CD4-positive, alpha-beta T cell treated with Interleukin-4 for 4 hours (primary cell): ENCODE data around the gene SCN5A.

Experiments
- DNase-seq: peaks from one replicate; pipeline ENCODE4 v3.0.0-alpha.2; 2020

Gene SCN5A

DNA sequence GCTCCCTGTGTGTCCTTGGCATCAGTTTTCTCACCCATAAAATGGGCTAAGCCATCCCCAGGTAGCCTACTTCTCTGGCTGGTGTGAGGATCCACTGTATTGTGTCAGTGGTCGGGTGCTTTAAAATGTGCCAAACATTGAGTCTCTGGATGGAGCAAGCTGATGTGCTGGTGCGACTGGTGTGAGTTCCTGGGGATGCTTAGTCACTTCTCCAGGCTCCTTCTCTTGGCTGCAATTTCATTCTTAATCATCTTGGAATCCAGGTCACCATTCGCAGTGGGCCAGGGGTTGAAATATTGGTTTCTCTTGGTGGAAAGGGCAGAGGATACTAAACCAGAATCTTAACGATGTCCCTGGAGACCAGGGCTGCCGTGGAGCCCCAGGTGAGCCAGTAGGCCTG lies 29.3 kb downstream of the SCN5A start:
- no peak for DNase-seq

DNA sequence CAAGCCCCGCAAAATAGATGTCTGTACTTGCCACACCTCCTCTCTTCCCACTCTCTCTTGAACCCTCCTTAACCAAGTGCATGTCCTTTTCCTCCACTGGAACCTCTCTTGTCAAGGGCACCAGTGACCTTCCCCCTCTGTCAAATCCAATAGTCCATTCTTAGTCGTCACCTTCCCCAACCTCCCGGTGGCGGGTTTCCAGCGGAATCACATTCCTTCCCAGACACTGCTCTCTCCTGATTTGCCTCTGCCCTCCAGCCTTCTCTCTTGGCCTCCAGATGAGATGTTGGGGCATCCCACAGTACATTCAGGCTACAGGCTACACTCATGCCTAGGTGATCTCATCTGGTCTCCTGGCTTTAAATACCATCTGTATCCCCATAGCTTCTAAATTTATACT lies 31.1 kb downstream of the SCN5A start:
- no peak for DNase-seq

DNA sequence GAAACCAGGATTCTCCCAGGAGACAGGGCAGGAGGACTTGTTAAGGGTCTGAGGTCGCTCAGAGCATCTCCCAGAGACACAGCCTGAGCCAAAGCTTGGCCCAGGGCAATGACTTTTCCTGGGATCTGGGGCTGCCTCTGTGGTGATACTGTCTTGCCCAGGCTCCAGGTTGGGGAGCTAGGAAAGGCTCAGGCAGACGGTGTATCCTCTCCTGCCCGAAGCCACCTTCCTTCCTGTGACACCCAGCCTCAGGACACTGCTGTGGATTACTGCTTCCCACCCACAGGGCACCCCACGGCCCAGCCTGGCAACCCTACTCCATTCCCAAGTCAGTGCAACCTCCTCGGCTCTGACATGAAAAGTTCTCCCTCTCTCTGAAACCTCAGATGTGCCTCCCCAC lies 31.9 kb downstream of the SCN5A start:
- DNase-seq = no peak

DNA sequence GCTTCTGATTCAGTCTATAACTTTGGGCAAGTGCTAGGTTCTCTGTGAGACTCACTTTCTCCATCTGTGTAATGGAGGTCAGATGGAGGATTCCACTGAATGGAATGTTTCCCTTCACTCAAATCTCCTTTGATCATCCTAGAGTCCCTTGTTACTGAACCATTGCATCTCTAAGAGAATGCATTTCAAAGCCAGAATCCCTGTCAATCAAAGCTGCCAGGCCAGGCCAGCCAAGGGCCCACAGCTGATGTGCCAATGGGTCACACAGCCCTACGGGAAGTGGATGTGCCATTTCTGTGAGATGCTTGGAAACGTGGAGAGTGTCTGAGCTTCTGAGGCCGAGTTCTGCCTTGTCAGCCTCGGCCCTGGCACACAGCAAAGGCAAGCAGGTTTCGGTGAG lies 32.4 kb downstream of the SCN5A start:
- DNase-seq = no peak

DNA sequence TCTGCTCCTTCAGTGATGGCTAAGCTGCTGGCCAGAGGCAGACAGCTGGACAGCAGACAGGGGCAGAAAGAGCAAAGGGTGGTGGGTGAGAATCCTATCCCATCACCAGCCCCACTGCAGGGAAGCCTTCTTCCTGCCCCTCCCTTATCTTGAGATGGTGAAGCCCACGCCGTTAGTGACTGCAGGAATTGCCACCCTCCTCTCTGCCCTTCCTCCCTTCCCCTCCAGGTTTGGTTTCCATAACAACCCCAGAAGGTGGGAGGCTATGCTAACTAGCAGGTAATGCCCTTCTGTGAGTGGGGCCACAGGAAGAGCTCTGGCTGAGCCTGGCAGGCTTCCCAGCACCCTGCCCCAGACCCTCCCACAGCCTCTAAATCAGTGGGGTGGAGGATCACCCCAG lies 32.8 kb downstream of the SCN5A start:
- DNase-seq = no peak

DNA sequence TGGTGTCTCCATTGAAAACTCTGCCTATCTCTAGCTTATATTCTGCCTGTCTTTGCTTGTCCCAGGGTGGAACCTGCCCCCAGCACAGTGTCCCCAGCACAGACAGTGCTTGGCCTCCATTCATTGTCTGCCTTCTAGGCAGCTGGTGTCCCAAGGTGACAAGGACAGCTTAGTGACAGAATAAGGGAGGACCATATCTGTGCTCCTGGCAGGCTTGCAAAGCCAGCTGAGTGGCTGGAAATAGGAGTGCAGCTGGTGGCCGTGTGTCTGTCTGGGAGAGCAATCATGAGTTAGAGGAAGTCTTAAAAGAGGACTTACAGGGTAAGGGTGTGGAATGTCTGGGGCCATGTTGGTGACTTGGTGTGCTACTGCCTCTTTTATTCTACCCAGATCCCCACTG lies 33.4 kb downstream of the SCN5A start:
- no peak for DNase-seq

DNA sequence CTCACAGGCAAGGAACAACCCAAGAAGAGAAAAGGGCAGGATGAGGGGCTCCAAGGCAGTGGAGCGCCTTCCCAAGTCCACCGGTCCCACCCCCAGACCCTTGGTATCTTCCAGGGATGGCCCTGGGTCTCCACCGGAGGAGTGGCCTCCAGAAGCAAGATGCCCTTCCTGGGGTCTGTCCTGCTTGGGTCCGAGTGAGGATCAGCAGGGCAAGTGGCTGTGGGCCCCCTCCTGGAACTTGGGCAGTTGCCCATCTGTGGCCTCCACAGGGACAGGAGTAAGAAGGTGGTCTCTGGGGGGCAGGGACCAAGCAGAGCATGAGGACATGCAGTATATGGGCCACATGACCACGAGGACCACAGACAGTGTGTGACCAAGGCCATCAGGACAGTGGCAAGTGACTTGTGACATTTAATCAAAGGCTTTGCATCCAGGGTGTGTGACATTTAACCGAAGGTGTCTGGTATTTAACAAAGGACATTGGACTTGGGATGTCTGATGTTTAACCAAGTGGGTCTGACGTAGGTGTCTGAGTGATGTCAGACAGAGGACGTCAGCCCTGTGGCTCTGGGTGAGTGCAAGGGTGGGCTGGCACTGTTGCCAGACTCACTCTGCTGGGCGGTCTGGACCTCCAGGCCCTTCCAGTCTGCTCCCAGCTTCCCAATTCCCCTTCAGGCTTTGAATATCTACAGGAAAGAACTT lies 34.7 kb downstream of the SCN5A start:
- no peak for DNase-seq

DNA sequence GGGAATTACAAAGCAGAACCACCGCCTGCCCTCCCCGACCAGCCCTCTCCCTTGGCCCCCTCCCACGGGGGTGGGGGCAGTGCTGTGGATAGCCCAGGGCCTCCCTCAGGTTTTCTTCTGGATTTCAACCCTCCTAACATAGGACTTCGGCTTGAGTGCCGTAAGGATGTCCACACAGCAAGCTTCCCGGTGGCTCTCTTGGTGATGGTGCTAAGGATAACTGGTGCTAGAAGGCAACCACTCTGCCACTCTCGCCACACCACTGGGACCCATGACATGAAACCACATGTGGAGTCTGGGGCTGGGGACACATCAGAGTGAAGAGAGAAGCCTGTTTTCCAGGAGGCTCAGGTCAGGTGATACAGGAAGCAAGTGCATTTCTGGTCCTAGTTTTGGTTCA lies 35.4 kb downstream of the SCN5A start:
- no peak for DNase-seq

DNA sequence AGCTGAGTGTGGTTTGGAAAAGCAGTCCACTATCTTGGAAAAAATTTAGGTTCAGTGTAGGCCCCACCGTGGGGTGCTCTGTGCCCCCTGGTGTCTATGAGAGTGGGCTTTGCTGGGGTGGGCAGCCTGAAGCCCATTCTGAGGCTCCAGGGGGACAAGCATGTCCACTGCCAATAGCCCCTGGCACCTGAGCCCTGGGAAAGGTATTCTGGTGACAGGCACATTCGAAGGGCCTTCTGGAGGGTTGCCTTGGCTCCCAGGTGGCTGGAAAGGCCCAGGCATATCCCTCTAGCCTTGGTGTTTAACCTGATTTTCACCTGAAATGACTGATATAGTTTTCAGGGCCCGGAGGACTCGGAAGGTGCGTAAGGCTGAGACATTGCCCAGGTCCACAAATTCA lies 36.1 kb downstream of the SCN5A start:
- no peak for DNase-seq

DNA sequence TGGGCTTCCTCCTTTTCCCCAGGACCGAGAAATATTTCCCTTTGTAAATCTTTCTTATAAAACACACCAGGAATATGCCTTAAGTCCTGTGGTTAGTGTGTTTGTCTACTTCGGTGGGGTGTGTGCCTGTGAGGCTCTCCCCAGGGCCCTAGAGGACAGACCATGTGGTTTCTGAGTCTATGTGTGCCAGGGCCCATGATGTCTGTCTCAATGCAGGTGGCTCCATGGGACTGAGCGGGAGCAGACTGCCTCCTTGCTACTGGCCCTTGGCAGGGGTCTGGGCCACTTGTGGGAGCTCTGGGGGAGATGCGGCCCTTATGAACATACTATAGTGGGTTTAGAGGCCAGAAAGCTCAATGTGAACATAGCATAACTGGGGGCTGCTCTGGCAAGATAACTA lies 37.6 kb downstream of the SCN5A start:
- no peak for DNase-seq

DNA sequence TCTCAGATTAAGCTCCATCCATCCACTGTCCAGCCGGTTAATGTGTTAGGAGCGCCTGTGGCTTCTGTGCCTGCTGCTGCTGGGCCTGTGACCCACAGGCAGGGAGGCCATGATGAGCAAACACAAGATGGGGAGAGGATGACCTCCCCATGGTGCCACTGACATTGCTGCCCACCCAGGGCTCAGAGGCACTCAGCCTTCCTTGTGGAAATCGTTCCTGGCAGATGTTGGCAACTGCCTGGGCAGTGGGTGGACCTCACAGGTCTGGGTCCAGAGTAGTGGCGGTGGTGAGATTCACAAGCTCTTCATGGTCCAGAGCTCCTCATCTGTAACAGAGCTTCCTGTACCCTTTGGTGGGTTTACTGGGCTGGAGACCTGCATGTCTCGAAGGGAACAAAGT lies 38.6 kb downstream of the SCN5A start:
- DNase-seq = no peak

DNA sequence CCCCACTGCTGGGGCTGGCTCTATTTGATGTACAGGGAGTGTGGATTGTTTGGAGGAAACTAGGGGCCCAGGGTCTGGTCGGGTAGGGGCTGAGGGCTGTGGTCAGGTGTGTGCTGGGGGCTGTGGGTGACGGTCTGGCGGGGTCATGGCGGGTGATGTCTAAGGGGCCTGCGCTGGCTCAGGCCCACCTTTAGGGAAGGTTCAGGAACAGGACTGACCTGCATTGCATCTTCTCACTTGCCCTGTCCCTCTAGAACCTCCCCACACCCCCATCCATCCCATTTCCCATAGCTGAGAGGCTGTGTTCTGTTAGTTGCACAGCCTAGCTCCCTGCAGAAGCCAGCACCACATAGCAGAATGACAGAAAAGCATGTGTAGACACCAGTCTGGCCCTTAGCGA lies 39.1 kb downstream of the SCN5A start:
- DNase-seq = no peak

DNA sequence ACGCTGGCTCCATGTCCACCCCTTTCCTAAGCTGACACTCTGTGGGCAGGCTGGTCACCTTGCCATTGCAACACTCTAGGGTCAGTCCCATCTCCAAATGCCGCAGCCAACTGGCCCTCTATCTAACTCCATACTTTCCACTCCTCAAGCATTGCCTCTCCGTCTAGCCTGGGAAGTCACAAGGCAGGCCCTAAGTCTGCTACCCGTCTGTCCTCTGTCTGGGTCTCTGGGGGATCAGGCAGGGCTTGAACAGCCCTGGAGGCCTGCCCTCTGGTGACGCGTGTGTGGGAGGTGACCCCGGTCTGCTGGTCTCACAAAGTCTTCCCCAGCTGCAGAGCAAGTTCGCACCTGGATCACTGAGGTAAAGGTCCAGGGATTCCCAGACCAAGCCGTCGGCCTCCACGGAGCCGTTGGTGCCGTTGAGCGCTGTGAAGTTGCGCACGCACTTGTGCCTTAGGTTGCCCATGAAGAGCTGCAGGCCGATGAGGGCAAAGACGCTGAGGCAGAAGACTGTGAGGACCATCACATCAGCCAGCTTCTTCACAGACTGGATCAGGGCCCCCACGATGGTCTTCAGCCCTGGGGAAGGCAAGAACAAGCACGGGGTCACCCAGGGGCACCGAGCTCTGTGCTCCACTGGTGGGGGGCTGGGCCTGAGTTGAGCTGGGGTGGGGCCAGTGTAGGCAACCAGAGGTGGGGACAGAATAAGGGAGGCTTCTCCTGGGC lies 39.9 kb downstream of the SCN5A start:
- DNase-seq = no peak

DNA sequence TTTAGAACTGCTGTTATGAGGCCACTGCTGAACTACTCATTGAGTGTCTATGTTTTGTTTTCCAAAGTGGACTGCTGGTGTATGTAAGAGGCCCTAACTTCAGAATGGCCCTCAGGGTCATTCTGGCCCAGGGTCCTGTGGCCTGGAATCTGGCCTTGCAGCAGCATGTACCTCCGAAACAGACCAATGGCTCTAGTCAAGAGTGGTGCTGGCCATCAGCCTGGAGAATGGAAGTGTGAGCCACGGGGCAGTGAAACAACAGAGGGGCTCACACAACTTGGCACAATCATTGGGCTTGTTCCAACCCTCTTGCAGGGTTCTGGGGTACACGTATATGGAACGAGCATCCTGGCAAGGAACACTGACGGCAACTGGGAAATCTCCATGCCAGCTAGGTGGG lies 40.5 kb downstream of the SCN5A start:
- DNase-seq = no peak

DNA sequence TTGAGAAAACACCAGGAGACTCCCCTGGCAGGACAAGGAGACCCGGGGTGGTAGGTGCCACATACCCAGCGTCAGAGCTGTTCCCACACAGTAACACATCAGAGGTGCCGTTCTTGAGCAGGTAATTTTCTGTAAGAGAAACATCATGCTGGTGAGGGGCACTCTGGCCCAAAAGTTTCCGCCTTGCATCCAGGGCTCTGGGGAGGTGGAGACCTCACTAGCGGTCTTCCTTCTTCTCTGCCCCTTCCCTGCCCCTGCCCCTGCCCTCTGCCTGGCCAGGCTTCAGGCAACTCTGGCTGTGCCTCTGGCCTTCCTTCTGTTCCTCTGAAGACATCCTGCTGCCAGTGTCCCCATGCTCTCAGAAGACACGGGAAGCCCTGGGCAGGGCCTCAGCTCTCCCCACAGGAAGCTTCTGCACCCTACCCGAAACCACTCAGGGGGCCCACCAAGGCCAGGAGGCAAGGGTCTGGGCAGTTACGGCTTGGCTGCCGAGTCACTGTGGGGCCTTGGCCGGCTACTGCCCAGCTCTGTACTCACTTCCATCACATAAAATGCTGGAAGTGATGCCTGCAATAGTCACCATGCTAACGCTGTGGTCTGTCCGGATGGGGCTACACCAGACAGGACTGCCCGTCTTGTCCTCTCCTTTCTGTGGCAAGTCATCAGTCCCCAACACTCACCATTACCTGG lies 41.3 kb downstream of the SCN5A start:
- no peak for DNase-seq

DNA sequence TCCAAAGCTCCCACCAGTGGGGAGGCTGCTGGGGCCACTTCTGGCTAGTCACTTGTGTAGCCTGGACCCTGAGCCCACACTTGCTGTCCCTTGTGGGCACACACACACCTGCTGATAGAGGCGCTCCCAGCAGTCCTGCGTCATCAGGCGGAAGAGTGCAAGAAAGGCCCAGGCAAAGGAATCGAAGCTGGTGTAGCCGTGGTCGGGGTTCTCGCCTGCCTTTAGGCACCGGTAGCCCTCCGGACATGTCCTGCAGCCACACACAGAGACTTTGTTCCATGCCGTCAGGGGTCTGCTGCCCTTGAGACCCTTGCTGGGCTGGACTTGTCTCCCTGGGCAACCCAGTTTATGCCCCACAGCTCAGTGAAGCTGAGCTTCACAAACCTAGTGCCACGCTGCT lies 42.9 kb downstream of the SCN5A start:
- no peak for DNase-seq

DNA sequence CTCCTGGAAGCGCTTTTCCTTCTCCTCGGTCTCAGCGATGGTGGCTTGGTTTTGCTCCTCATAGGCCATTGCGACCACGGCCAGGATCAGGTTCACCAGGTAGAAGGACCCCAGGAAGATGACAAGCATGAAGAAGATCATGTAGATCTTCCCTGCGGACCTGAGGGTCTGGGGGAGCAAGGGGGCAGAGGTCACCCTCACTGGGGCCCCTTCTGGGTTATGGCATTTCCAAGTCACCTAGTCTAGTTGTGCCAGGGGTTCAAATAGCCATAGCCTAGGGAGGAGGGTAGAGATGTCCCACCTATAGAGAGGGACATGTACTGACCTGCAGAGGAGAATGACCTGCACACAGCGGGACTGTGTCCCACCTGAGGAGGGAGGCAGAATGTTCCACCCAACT lies 43.5 kb downstream of the SCN5A start:
- no peak for DNase-seq

DNA sequence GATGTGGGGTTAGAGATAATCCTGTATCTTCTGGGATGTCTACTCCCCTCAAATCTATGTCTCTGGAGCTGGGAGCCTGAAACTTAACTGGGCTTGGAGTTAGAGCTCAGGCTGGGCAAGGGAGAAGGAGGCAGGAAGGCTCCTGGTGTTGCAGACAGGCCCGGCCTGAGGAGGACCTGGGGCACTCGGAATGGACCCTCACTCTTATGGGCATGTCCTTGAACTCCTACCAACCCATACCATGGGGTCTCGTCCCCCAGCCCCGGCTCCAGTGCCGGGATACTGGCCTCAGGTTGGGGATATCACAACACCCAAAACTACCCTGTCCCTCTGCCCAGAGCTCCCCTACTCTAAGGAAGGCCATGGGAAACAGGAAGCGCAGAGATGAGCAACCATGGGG lies 45.2 kb downstream of the SCN5A start:
- DNase-seq = no peak

DNA sequence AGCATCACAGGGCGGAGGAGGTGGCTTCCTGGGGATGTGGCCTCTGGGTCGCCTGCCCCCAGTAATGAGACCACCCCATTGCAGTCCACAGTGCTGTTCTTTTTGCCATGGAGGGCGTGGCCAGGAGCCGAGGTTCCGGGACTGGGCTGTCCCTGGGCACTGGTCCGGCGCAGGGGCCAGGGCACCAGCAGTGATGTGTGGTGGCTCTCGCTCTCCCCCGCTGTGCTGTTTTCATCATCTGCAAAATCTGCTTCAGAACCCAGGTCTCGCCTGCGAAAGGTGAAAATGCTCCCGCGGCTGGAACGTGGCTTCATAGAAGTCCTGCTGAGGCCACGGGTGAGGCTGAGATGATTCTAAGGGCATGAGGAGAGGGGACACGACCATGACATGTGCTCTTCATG lies 45.8 kb downstream of the SCN5A start:
- no peak for DNase-seq

DNA sequence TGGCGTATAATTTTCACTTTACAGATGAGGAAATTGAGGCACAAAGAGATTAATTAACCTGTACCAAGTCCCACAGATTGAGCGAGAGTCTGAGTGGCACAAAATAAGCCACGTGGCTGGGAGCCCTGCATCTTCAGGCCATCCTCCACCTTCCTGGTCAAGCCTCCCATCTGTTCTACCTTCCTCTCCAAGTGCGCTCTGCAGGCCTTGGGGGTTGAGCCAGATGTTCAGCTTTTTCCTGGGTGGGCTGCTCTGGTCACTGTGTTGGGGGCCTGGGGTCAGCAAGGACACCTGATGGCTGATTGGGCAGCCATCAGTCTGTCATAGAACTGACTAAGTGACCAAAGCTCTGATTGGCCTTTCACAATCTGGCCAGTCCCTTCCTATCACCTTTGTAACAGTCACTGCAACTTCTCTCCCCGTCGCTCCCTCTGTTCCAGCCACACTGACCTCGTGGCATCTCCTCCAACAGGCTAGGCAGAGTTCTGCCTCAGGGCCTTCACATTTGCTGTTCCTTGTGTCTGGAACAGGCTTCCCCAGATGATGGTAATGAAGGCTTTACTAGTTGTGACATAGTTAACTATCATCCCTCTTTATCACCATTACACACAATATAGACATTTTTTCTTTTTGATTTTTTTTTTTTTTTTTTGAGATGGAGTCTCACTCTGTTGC lies 46.8 kb downstream of the SCN5A start:
- DNase-seq = no peak

DNA sequence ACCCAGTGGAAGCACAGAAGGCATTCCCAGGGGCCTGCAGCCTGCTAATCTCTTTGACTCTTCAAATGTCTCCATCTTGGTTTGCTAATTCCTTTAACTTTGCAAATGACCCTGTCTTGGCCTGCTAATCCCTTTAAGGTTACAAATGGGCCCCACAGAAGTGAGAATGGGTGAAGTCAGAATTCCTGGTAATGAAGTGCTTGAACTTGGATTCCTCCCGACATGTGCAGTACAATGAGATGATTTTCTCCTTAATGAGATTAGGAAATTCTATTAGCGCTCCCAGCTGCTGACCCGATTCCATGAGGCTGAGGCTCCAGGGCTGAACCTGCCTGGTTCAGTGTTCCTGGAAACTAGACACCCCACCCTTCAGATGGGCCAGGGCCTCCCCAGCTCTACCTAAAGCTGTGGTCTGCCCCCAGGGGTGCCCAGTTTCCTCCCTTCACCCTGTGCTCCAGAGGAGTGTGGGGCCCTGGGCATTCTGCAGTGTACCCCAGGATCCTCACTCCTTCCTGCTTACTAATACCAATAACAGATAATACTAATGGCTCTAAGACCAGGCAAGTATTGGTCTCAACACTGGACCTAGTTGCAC lies 47.4 kb downstream of the SCN5A start:
- no peak for DNase-seq

DNA sequence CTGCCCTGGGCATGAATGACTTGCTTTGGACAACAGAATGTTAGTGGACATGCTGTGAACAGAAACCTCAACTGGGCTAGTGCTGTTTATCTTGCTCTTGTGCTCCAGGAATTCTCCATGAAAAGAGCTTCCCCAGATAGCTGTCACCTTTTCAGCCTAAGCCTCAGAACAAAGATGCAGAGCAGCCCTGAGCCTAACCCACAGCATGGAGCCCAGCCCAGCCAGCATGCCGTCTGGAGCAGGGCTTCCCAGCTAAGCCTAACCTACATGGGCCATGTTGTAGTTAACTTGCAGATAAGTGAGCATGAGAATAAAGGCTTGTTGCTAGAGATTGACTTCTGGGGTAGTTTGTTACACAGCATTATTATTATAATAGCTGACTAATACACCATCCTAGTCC lies 48.9 kb downstream of the SCN5A start:
- DNase-seq = no peak

DNA sequence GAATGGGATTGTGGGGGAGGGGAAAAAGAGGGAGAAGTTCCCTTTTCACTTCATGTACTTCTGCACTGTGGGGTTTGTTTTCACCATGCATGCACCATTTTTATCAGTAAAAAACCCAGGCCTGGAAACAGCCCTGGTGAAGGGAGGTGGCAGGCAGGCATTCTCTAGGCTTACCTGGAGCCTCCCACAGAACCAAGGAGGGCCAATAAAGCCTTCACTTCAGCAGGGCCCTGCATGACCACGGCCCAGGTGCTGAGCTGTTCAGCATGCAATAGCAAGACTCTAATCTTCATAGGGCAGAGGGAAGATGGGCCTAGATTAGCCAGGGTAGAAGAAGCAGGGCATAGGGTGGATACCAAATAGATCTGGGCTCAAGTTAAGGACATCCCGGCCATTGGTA lies 49.6 kb downstream of the SCN5A start:
- DNase-seq = no peak
